Neural progenitor cell (in vitro differentiated cells): Measurements from ENCODE around the gene SEC16A. TPM values are rescaled to one million over a fixed set of nuclear protein-coding genes. Genes with fewer than 3 reads are reported as not detected.

Source experiments
- DNase-seq: peaks from one replicate; pipeline ENCODE4 v3.0.0-alpha.2; 2016; ENCODE audit warnings: low spot score
- H2AFZ ChIP-seq: fragments of 200-600 bp; sonication (generic); replicated peaks from 2 replicates; pipeline ENCODE4 v1.6.1; 2016; ENCODE audit warnings: antibody characterized with exemption
- H3F3A ChIP-seq: fragments of 200-600 bp; sonication (generic); 2 replicates; pipeline ENCODE4 v1.6.1; 2016; ENCODE audit warnings: antibody characterized with exemption, low read depth
- H3K27ac ChIP-seq: fragments of 200-600 bp; sonication (generic); 2 replicates; pipeline ENCODE4 v1.5.1; 2016; ENCODE audit warnings: mild to moderate bottlenecking
- H3K27me3 ChIP-seq: fragments of 200-600 bp; sonication (generic); 2 replicates; pipeline ENCODE4 v1.6.1; 2016; ENCODE audit warnings: mild to moderate bottlenecking, moderate library complexity
- H3K36me3 ChIP-seq: fragments of 200-600 bp; sonication (generic); 2 replicates; pipeline ENCODE4 v1.5.1; 2016
- H3K4me1 ChIP-seq: fragments of 200-600 bp; sonication (generic); 2 replicates; pipeline ENCODE4 v1.6.1; 2016; ENCODE audit warnings: mixed run types
- H3K4me2 ChIP-seq: fragments of 200-600 bp; sonication (generic); 2 replicates; pipeline ENCODE4 v1.6.1; 2016
- H3K4me3 ChIP-seq: fragments of 200-600 bp; sonication (generic); 2 replicates; pipeline ENCODE4 v1.5.1; 2016
- H3K79me2 ChIP-seq: fragments of 200-600 bp; sonication (generic); 2 replicates; pipeline ENCODE4 v1.6.1; 2016; ENCODE audit warnings: low read depth
- H3K9ac ChIP-seq: fragments of 200-600 bp; sonication (generic); 2 replicates; pipeline ENCODE4 v1.6.1; 2016
- H3K9me3 ChIP-seq: fragments of 200-600 bp; sonication (generic); 2 replicates; pipeline ENCODE4 v1.5.1; 2016; ENCODE audit warnings: low read depth
- H4K20me1 ChIP-seq: fragments of 200-600 bp; sonication (generic); 2 replicates; pipeline ENCODE4 v1.6.1; 2016; ENCODE audit warnings: low read depth
- H3K27ac Mint-ChIP-seq: 3 replicates; pipeline ENCODE4 v1.8.0; 2021; ENCODE audit warnings: mixed read lengths
- H3K27me3 Mint-ChIP-seq: 2 replicates; pipeline ENCODE4 v1.8.0; 2022; ENCODE audit warnings: low read depth, mild to moderate bottlenecking, inconsistent platforms, moderate library complexity, mixed read lengths; ENCODE audit not compliant: insufficient read depth
- H3K36me3 Mint-ChIP-seq: 3 replicates; pipeline ENCODE4 v1.8.0; 2021; ENCODE audit warnings: mixed read lengths
- H3K4me1 Mint-ChIP-seq: 3 replicates; pipeline ENCODE4 v1.8.0; 2021; ENCODE audit warnings: mixed read lengths
- H3K4me3 Mint-ChIP-seq: 3 replicates; pipeline ENCODE4 v1.8.0; 2021; ENCODE audit warnings: mild to moderate bottlenecking, moderate library complexity, mixed read lengths
- H3K9me3 Mint-ChIP-seq: 3 replicates; pipeline ENCODE4 v1.8.0; 2020; ENCODE audit warnings: mixed read lengths
- EZH2 ChIP-seq: fragments of 200-600 bp; sonication (generic); IDR thresholded peaks from 2 replicates; pipeline ENCODE4 v1.6.1; 2017; ENCODE audit warnings: antibody characterized with exemption, mild to moderate bottlenecking, moderate library complexity
- EZH2phosphoT487 ChIP-seq: fragments of 200-600 bp; sonication (generic); IDR thresholded peaks from 2 replicates; pipeline ENCODE4 v1.6.1; 2017; ENCODE audit warnings: antibody characterized with exemption
- total RNA-seq: library from RNA; depleted of rRNA; stranded (reverse); fragments of >200 nt; gene quantifications from 2 replicates; pipeline ENCODE4 v1.2.3, GENCODE V29; 2015; ENCODE audit warnings: low replicate concordance
- TF ChIP-seq, protein P1 (sequence below): fragments of 200-600 bp; sonication (generic); IDR thresholded peaks from 2 replicates; pipeline ENCODE4 v1.5.1; 2017; ENCODE audit warnings: antibody characterized with exemption, mild to moderate bottlenecking

SEC16A gene
- total RNA-seq, 1 donor from 2014 or later, result 16.8 TPM

DNA sequence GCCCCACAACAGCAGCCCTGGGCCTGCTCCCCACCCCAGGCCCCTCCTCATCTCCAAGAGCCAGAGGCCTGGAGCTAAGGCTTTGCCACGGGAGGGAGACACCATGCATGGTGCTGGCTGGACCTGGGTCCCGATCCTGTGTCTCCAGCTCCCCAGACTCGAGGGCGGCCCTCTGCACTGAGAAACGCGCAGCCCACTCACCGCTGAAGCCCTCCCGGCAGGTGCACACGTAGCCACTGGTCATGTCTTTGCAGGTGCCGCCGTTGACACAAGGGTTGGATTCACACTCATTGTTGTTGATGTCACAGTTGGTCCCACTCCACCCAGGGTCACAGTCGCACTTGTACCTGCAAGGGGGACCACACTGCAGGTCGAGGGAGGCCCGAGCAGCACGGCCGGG is 30.4 kb upstream of the SEC16A start:
- no peaks in the 10 kb centered on the region for H3K4me1 ChIP-seq
- H3K36me3 Mint-ChIP-seq, result no peaks in the 10 kb centered on the region

DNA sequence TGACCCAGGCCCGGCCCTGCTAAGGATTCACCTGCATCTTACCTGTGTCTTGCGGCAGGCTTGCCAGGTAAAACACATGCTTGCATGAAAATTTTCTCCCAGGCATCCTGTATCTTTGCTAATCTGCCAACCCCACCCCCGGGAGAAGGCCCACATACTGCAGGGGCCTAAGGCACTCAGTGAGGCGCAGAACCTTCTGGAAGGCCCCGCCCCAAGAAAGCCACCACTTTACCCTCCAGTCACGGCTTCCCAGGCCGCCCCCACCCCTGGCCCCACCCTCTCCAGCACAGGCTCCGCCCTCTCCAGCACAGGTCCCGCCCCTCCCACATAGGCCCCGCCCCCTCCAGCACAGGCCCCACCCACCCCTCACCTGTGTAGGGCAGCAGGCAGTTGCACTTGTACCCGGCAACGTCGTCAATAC is 29.8 kb upstream of the SEC16A start:
- peaks cover 3% of the 10 kb centered on the region for H4K20me1 ChIP-seq
- H3F3A ChIP-seq, result no peaks in the 10 kb centered on the region
- no peaks in the 10 kb centered on the region for H3K27me3 ChIP-seq
- Mint-ChIP-seq H3K27ac (no peak overlapping the region), H3K4me3 (no peak overlapping the region), H3K9me3 (no peaks in the 10 kb centered on the region), H3K36me3 (no peaks in the 10 kb centered on the region), H3K4me1 (peaks cover 6% of the 10 kb centered on the region), H3K27me3 (peaks cover 2% of the 10 kb centered on the region)
- no peaks in the 10 kb centered on the region for H3K36me3 ChIP-seq
- H3K4me3 ChIP-seq, result no peak overlapping the region
- H3K4me2 ChIP-seq, result no peak overlapping the region
- H3K4me1 ChIP-seq, result no peaks in the 10 kb centered on the region
- H2AFZ ChIP-seq, result no peak overlapping the region
- no peak overlapping the region for H3K27ac ChIP-seq
- H3K9ac ChIP-seq, result no peak overlapping the region
- H3K9me3 ChIP-seq, result no peaks in the 10 kb centered on the region
- H3K79me2 ChIP-seq, result no peaks in the 10 kb centered on the region
- no peak for DNase-seq
- TF ChIP-seq, protein P1, sequence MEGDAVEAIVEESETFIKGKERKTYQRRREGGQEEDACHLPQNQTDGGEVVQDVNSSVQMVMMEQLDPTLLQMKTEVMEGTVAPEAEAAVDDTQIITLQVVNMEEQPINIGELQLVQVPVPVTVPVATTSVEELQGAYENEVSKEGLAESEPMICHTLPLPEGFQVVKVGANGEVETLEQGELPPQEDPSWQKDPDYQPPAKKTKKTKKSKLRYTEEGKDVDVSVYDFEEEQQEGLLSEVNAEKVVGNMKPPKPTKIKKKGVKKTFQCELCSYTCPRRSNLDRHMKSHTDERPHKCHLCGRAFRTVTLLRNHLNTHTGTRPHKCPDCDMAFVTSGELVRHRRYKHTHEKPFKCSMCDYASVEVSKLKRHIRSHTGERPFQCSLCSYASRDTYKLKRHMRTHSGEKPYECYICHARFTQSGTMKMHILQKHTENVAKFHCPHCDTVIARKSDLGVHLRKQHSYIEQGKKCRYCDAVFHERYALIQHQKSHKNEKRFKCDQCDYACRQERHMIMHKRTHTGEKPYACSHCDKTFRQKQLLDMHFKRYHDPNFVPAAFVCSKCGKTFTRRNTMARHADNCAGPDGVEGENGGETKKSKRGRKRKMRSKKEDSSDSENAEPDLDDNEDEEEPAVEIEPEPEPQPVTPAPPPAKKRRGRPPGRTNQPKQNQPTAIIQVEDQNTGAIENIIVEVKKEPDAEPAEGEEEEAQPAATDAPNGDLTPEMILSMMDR, result no peak
- TF ChIP-seq EZH2, result no peak
- TF ChIP-seq EZH2phosphoT487, result no peak

More for the DNA sequence above, 30.4 kb upstream of the SEC16A start:
- Histone ChIP-seq H3K79me2 (no peaks in the 10 kb centered on the region), H3F3A (no peaks in the 10 kb centered on the region), H3K9ac (no peak overlapping the region), H3K4me3 (no peak overlapping the region), H3K4me2 (no peak overlapping the region), H3K27me3 (no peaks in the 10 kb centered on the region), H3K9me3 (no peaks in the 10 kb centered on the region), H3K36me3 (no peaks in the 10 kb centered on the region), H4K20me1 (peaks cover 3% of the 10 kb centered on the region), H2AFZ (no peak overlapping the region), H3K27ac (no peak overlapping the region)
- TF ChIP-seq EZH2phosphoT487, result no peak
- DNase-seq, result no peak
- H3K9me3 Mint-ChIP-seq, result no peaks in the 10 kb centered on the region
- H3K27me3 Mint-ChIP-seq, result peaks cover 2% of the 10 kb centered on the region
- no peak overlapping the region for H3K27ac Mint-ChIP-seq
- no peak overlapping the region for H3K4me3 Mint-ChIP-seq
- H3K4me1 Mint-ChIP-seq, result peaks cover 6% of the 10 kb centered on the region

DNA sequence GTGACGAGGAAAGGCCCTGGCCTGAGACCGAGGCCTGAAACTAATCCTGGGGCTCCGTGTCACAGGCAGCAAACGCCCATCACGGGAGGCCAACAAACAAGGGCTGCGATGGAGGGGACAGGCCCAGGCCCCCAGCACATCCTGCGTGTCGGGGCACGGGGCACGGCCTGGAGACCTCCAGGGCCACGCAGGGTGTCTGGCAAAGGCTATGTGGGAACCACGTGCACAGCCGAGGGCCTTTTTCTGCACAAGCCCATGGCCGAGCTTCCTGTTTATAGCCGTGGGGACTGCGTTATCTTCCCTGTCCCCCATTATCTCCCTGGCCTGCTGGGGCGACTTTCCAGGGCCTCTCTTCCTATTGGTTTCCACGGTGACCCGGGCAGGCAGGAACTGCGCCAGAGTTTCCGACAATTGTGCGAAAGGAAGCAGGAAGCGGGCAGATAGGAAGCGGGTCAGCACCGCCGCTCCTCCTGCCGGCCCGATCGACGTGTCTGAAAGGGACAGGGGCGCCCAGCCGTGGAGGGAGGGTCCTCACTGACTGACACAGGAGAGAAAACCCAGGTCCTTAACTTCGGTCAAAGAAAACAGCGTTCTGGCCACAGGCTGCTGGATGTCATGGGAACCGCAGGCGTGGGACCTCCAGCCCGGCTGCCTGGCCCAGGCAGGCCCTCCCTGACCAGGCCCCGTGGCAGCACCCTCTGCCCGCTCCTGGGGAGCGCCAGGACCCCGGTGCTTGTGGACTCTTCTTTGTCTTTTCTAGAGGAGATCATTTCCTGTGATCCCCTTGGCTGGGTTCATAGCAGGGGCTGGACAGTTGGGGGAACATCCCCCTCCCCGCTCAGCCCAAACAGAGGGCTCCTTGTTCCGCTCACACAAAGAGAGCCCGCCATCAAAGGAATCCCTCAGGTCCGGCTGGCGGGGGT is 29.1 kb upstream of the SEC16A start:
- Histone ChIP-seq H4K20me1 (peaks cover 3% of the 10 kb centered on the region), H3K36me3 (no peaks in the 10 kb centered on the region), H3K9me3 (no peaks in the 10 kb centered on the region), H3K79me2 (no peaks in the 10 kb centered on the region), H3F3A (no peaks in the 10 kb centered on the region), H2AFZ (no peak overlapping the region), H3K4me2 (no peak overlapping the region), H3K4me1 (no peaks in the 10 kb centered on the region), H3K4me3 (no peak overlapping the region), H3K9ac (no peak overlapping the region), H3K27ac (no peak overlapping the region), H3K27me3 (no peaks in the 10 kb centered on the region)
- no peak for TF ChIP-seq EZH2phosphoT487
- no peak for TF ChIP-seq EZH2
- TF ChIP-seq, protein P1, result no peak
- Mint-ChIP-seq H3K4me3 (peak overlapping the region; percentile 33), H3K9me3 (no peaks in the 10 kb centered on the region), H3K27ac (no peak overlapping the region), H3K36me3 (no peaks in the 10 kb centered on the region), H3K4me1 (peaks cover 6% of the 10 kb centered on the region), H3K27me3 (peaks cover 2% of the 10 kb centered on the region)
- no peak for DNase-seq

DNA sequence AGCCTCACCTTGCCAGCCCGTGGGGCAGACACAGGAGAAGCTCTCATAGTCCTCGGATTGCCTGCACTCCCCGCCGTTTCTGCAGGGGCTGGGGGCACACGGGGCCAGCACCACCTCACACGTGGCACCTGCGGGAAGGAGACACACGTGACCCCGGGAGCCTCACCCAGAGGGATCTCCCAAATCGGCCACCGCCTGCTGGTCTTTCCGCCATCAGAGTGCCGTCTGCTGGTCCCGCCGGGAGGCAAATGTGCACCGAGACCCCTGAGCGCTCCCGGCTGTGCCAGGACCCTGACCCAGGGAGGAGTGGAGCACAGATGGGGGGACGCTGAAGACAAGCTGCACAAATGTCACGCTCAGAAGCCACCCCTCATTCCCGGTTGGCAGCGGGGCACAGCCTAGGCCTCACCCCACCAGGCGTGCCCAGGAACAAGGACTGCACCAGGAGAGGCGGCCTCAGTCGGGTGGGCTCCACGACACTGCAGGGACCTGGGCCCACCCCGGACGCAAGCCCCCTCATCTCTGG is 28.4 kb upstream of the SEC16A start:
- no peak overlapping the region for H3K4me3 ChIP-seq
- H3K9me3 Mint-ChIP-seq, result no peaks in the 10 kb centered on the region
- no peaks in the 10 kb centered on the region for H3F3A ChIP-seq
- no peaks in the 10 kb centered on the region for H3K27me3 ChIP-seq
- H3K27ac ChIP-seq, result no peak overlapping the region
- H3K4me1 Mint-ChIP-seq, result peaks cover under 1% of the 10 kb centered on the region
- H4K20me1 ChIP-seq, result peaks cover 3% of the 10 kb centered on the region
- H3K4me2 ChIP-seq, result no peak overlapping the region
- H3K4me3 Mint-ChIP-seq, result no peak overlapping the region
- no peaks in the 10 kb centered on the region for H3K4me1 ChIP-seq
- H3K27ac Mint-ChIP-seq, result no peak overlapping the region
- DNase-seq, result no peak
- H3K27me3 Mint-ChIP-seq, result peaks cover 2% of the 10 kb centered on the region
- H2AFZ ChIP-seq, result no peak overlapping the region
- H3K36me3 ChIP-seq, result no peaks in the 10 kb centered on the region
- H3K9me3 ChIP-seq, result no peaks in the 10 kb centered on the region
- H3K9ac ChIP-seq, result no peak overlapping the region
- no peaks in the 10 kb centered on the region for H3K36me3 Mint-ChIP-seq
- H3K79me2 ChIP-seq, result no peaks in the 10 kb centered on the region
- TF ChIP-seq EZH2phosphoT487 (no peak), EZH2 (no peak)
- TF ChIP-seq, protein P1, result no peak
